ENCODE measurements around the gene PJVK. TPM values are rescaled to one million over a fixed set of nuclear protein-coding genes. Genes with fewer than 3 reads are reported as not detected.
"Not testable (repeated sequence)": the region's sequence is repeated elsewhere in the genome, so short reads cannot be mapped to it uniquely, and the experiment has no call there.

The PJVK gene
- total and polyA plus RNA-seq, 2 donors = 2.8 to 10.9 TPM

DNA sequence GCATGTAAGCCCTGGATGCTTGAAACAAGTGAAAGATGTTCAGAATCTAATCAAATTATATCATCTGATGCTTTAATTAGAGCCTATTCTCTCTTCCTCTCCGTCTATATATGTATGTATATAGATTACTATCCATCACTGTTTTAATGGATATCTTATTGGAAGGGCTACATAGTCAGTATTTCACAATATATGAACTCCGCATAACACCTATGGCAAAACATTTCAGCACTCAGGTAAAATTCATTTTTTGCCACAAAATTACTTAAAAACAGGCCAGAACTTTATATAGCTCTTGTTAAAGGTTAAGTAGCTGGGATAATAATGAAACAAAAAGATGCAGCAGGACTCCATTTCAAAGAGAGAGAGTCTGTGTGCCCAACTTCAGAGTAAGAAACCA is 1.2 kb downstream of the PJVK start:
- H3K36me3 ChIP-seq (ENCODE audit: insufficient read depth) = no peaks in the 10 kb centered on the region
- no peak overlapping the region for H3K27ac ChIP-seq (ENCODE audit: low read depth)
- 95% methylated on average over 2 of the region's 2 CpGs for WGBS
- H3K4me1 ChIP-seq (ENCODE audit: insufficient read depth) = no peaks in the 10 kb centered on the region
- no peak for DNase-seq (ENCODE audit: extremely low spot score)
- no peak overlapping the region for H3K4me3 ChIP-seq (ENCODE audit: low read depth, low read length)

DNA sequence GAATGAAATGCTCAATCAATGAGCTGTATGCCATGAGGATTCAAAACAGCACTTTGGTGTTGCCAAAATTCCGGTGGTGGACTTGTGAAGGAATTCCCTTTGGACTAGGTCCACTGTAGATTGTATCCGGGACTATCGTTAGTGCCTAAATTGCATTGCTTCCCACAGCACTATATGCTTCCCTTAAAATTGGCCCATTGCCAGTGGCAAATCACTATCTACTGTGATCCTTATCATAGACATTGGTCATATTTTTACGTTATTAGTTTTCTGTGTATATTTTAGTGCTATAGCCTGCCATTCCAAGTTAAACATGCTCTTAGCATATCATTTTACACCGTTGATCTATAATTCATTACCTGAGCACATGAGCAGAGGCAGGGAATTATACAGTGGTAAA is 1.7 kb downstream of the PJVK start:
- H3K4me1 ChIP-seq (ENCODE audit: insufficient read depth) = no peaks in the 10 kb centered on the region
- no peak for DNase-seq (ENCODE audit: extremely low spot score)
- no peak overlapping the region for H3K27ac ChIP-seq (ENCODE audit: low read depth)
- H3K36me3 ChIP-seq (ENCODE audit: insufficient read depth) = no peaks in the 10 kb centered on the region
- H3K4me3 ChIP-seq (ENCODE audit: low read depth, low read length) = no peak overlapping the region
- WGBS = 59% methylated on average over 5 of the region's 5 CpGs

DNA sequence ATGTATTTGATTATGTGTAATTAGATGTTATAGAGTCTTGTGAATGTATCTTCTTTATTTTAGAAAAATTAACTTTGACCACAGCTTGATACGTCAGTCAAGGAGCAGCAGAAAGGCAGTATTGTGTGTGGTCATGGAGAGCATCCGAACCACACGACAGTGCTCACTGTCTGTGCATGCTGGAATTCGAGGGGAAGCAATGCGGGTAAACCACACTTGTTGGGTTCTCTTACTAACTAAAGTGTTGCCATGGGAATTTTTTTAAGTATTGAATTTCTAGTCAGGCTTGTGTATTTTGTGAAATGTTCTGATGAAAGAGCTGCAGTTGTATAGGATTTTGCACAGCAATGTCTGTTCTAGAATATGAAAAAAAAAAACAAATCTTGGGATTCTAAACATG is 4.8 kb downstream of the PJVK start:
- 93% methylated on average over 5 of the region's 5 CpGs for WGBS
- Histone ChIP-seq H3K36me3 (ENCODE audit: insufficient read depth) (no peaks in the 10 kb centered on the region), H3K27ac (ENCODE audit: low read depth) (no peak overlapping the region), H3K4me3 (ENCODE audit: low read depth, low read length) (no peak overlapping the region), H3K4me1 (ENCODE audit: insufficient read depth) (no peaks in the 10 kb centered on the region)
- no peak for DNase-seq (ENCODE audit: extremely low spot score)

DNA sequence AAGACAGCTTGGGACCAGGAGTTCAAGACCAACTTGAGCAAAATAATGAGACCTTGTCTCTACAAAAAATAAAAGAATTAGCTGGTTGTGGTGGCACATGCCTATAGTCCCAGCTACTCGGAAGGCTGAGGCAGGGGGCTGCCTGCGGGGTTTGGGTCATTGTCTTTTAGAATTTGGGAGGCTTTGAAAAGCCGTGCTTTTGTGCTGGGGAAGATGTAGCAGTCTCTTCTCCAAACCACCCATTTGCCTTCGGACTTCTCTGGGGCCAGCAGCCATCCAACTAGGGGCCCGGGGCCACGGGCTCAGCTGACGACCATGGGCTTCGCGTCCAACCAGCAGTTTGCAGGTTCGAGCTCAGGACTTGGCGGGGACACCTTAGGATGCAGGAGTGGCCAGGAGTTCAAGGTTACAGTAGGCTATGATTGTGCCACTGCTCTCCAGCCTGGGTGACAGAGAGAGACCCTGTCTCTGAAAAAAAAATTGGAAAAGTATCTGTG is 6.3 kb downstream of the PJVK start:
- no peaks in the 10 kb centered on the region for H3K36me3 ChIP-seq (ENCODE audit: insufficient read depth)
- H3K4me1 ChIP-seq (ENCODE audit: insufficient read depth) = no peaks in the 10 kb centered on the region
- DNase-seq (ENCODE audit: extremely low spot score) = no peak
- no peak overlapping the region for H3K27ac ChIP-seq (ENCODE audit: low read depth)
- 90% methylated on average over 11 of the region's 11 CpGs for WGBS
- no peak overlapping the region for H3K4me3 ChIP-seq (ENCODE audit: low read depth, low read length)

DNA sequence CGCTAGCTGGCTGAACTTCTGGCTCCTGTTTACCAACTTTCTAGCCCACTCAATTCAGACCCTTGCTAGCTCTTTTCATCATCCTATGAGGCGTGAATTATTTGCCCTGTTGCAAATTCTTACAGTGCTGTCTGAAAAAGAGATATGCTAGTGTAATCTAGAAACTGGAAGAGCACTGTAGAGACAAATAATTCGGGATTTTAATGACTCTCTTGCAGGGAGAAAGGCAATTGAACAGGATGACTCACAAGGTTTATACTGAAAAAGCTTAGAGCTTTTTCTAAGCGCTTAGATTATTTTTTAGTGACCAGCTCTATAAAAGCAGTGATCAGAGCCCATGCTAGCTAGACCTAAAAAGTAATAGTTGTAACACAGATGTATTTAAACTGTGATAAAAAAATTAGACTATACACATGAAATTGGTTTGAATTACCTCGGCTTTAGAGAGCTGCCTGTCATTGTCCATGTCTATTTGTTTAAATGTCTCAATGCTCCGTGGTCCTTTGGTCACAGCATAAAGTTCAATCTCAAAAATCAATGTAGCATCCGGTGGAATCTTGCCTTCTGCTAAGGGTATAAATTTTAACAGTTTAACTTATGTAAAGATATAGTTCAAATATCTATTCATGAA is 18.2 kb downstream of the PJVK start:
- Histone ChIP-seq H3K4me1 (ENCODE audit: insufficient read depth) (no peaks in the 10 kb centered on the region), H3K27ac (ENCODE audit: low read depth) (no peak overlapping the region), H3K4me3 (ENCODE audit: low read depth, low read length) (no peak overlapping the region), H3K36me3 (ENCODE audit: insufficient read depth) (no peaks in the 10 kb centered on the region)
- 91% methylated on average over 7 of the region's 7 CpGs for WGBS
- no peak for DNase-seq (ENCODE audit: extremely low spot score)

DNA sequence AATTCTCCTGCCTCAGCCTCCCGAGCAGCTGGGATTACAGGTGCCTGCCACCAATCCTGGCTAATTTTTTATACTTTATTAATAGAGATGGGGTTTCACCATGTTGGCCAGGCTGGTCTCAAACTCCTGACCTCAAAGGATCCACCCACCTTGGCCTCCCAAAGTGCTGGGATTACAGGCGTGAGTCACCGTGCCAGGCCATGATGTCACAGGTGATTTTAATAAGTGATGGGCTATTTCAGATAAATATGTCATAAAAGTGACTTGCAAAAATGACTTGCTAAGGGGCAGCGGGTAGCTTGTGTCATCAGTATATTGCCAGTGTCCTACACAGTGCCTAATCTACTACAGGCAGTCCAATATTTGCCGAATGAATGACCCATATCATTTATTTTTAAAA is 20.1 kb downstream of the PJVK start:
- not testable (repeated sequence) for H3K4me1 ChIP-seq (ENCODE audit: insufficient read depth); DNase-seq (ENCODE audit: extremely low spot score); H3K27ac ChIP-seq (ENCODE audit: low read depth); H3K36me3 ChIP-seq (ENCODE audit: insufficient read depth); H3K4me3 ChIP-seq (ENCODE audit: low read depth, low read length)
- 92% methylated on average over 5 of the region's 5 CpGs for WGBS

DNA sequence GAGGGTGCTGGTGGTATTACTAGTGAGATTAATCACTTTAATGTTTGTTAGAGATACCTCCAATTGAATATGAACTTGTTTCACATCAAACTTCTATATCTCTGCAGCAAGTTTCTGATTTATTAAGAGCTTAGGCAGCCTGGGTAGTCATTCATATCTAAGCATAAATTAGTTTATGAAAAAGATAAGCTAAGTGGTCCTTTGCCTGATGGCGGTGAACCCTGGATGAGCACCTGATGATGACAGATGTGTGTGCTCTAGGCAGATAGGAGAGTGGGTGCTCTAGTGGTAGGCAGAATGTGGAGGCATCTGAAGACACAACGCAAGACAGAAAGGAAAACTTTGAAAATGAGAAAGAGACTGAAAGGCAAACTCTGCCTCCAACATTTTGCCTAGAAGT is 22.2 kb downstream of the PJVK start:
- no peak overlapping the region for H3K27ac ChIP-seq (ENCODE audit: low read depth)

DNA sequence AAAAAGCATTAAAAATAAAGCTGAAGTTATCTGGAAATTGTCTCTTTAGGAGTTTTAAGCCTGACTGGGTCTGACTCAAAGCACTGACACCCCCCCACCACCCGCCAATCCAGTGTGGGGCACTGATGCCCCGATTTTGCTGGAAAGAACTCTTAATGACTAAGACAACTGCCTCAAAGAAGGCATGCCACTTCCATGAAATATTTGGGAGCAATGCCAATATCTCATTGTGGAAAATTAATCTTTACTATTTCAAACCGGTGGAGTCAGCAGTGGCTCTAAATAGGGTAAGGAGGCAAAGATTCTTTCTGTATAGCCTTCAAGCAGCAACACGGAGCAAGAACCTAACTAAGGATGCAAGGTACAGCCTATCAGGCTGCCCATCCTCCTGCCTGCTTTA is 22.8 kb downstream of the PJVK start:
- Histone ChIP-seq H3K4me3 (ENCODE audit: low read depth, low read length) (no peak overlapping the region), H3K27ac (ENCODE audit: low read depth) (no peak overlapping the region), H3K36me3 (ENCODE audit: insufficient read depth) (no peaks in the 10 kb centered on the region), H3K4me1 (ENCODE audit: insufficient read depth) (no peaks in the 10 kb centered on the region)
- DNase-seq (ENCODE audit: extremely low spot score) = no peak
- 54% methylated on average over 4 of the region's 4 CpGs for WGBS

More for the DNA sequence above, 22.2 kb downstream of the PJVK start:
- DNase-seq (ENCODE audit: extremely low spot score) = no peak
- H3K4me1 ChIP-seq (ENCODE audit: insufficient read depth) = no peaks in the 10 kb centered on the region
- no peaks in the 10 kb centered on the region for H3K36me3 ChIP-seq (ENCODE audit: insufficient read depth)
- no peak overlapping the region for H3K4me3 ChIP-seq (ENCODE audit: low read depth, low read length)
- 96% methylated on average over 2 of the region's 2 CpGs for WGBS

DNA sequence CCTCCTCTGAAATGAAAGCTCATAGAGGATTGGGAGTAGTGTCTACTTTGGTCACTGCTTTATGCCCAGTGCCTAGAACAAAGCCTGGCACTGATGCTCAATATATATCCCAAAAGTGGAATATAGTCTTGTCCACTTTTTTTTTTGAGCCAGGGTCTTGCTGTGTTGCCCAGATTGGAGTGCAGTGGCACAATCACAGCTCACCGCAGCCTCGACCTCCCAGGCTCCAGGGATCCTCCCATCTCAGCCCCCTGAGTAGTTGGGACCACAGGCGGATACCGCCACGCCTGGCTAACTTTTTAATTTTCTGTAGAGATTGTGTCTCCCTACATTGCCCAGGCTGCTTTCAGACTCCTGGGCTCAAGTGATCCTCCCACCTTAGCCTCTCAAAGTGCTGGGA is 23.4 kb downstream of the PJVK start:
- H3K4me1 ChIP-seq (ENCODE audit: insufficient read depth) = no peaks in the 10 kb centered on the region
- no peaks in the 10 kb centered on the region for H3K36me3 ChIP-seq (ENCODE audit: insufficient read depth)
- no peak overlapping the region for H3K4me3 ChIP-seq (ENCODE audit: low read depth, low read length)
- WGBS = 96% methylated on average over 5 of the region's 5 CpGs
- no peak for DNase-seq (ENCODE audit: extremely low spot score)
- no peak overlapping the region for H3K27ac ChIP-seq (ENCODE audit: low read depth)

DNA sequence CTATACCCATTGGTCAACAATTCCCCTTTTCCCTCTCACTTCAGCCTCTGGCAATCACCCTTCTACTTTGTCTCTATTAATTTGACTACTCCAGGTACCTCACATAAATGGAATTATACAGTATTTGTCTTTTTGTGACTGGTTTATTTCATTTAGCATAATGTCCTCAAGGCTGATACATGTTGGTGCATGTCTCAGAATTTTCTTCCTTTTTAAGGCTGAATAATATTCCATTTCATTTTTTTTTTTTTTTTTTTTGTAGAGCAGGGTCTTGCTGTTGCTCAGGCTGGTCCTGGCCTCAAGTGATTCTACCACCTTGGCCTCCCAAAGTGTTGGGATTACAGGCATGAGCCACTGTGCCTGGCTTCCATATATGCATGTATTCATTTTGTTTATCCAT is 25.3 kb downstream of the PJVK start:
- DNase-seq (ENCODE audit: extremely low spot score) = no peak
- no peaks in the 10 kb centered on the region for H3K36me3 ChIP-seq (ENCODE audit: insufficient read depth)
- no peak overlapping the region for H3K4me3 ChIP-seq (ENCODE audit: low read depth, low read length)
- no peaks in the 10 kb centered on the region for H3K4me1 ChIP-seq (ENCODE audit: insufficient read depth)
- H3K27ac ChIP-seq (ENCODE audit: low read depth) = no peak overlapping the region

DNA sequence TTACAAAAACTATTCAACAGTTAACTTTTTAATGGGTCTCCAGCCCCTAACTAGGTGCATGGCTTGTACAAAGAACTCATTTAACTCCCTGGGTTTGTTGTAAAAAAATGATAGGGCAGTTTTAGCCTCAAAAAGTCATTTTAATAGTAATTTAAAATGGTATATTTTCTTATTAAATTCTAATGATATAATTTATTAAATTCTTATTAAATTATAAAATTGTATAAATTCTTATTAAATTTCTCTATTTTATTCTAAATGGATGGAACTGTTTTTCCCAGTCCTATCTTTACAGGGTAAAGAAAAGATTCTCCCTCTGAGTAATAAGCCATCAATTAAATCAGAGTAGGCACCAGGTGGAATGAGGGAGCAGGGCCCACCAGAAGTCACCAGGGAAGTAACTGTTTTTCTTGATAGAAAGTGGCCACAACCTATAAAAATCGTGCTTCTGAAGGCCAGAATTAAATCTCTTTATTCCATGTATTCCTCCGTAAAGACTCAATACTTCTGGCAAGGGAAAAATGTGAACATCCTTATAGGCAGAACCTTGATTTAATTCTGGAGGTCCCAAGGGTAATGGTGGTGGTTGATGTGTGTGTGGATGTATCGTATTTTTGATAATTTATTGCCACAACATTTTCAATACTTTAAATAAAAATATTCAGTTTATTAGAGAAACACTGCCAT is 26.4 kb downstream of the PJVK start:
- peak overlapping the region; percentile 50 for H3K4me3 ChIP-seq (ENCODE audit: low read depth, low read length)
- H3K27ac ChIP-seq (ENCODE audit: low read depth) = no peak overlapping the region
- DNase-seq (ENCODE audit: extremely low spot score) = no peak
- 11% methylated on average over 3 of the region's 3 CpGs for WGBS
- no peaks in the 10 kb centered on the region for H3K4me1 ChIP-seq (ENCODE audit: insufficient read depth)
- no peaks in the 10 kb centered on the region for H3K36me3 ChIP-seq (ENCODE audit: insufficient read depth)

DNA sequence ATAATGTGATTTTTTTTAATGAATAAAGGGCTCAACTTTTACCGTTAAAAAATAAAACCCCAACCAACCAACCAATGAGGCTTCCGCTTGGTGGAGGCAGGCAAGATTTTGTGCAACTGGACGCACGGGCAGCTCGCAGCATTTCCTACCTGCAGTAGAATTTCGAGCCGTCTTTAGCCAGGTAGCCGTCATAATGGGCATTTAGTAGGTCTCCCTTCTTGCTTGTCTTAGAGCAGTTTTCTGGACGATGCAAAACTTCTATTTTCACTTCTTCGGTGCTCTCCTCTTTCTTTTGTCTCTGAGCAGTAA is 26.9 kb downstream of the PJVK start:
- no peaks in the 10 kb centered on the region for H3K4me1 ChIP-seq (ENCODE audit: insufficient read depth)
- DNase-seq (ENCODE audit: extremely low spot score) = no peak
- H3K27ac ChIP-seq (ENCODE audit: low read depth) = peak overlapping the region; percentile 66
- H3K36me3 ChIP-seq (ENCODE audit: insufficient read depth) = no peaks in the 10 kb centered on the region
- WGBS = under 1% methylated on average over 10 of the region's 10 CpGs
- peak overlapping the region; percentile 50 for H3K4me3 ChIP-seq (ENCODE audit: low read depth, low read length)

DNA sequence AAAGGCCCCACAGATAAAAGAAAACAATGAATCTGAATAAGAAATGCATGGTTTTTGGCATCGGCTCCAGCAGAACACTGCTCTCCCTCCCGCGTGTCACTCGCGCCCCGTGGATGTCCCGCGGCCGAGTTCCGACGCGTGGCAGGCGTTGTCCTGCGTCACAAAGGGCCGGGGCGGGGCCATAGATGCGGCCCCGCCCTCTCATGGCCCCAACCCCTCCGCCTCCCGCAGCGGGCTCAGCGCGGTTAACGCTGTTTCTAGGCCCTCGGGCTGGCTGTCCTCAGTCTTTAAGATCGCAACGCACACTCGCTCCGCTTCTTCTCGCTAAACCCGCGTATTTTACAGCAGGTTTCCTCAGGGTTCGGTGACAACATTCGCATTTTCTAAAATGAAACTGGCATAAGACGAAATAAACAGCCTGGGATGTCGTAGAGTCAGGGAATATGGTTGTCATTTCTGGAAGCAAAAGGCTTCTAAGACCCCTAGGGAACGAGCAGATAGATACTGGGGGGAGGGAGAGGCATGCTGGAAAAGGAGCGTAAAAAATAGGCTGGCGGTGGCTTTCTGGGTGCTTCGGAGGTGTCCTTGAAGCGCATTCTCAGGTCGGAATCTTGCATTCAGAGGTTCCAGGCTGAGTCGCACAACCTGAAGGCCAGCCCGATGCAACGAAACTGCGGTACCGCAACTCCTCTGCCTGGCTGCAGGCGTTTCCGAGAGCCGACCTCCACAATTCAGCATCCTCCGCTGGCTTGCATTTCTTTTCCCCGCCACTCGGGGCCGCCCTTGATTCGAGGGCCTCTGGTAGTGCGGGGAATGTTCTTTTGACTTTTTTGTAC is 27.5 kb downstream of the PJVK start, which contains the start of gene FKBP7:
FKBP7 (minus strand) TSS at position 162 of the 836 bp plus-strand sequence; CDS start at position 61, 101 bp downstream.
- DNase-seq (ENCODE audit: extremely low spot score) = peak; percentile 80
- 2% methylated on average over 56 of the region's 56 CpGs for WGBS
- H3K4me1 ChIP-seq (ENCODE audit: insufficient read depth) = no peaks in the 10 kb centered on the region

DNA sequence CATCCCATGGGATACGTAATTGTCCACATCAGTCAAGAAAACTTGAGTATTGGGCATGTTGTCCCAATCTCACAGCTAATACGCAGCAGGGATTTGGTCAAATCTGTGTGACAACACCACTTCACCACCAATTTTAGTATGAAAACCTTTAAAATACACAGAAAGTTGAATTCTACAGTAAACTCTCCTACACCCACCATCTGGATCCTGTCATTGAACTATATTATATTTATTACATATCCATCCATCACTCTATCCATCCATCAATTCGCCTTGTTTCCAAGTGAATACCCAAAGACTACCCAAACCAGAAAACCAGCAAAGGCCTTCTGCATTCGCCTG is 28.1 kb downstream of the PJVK start:
- WGBS = 60% methylated on average over 4 of the region's 4 CpGs
- Histone ChIP-seq H3K27ac (ENCODE audit: low read depth) (peak overlapping the region; percentile 88), H3K4me3 (ENCODE audit: low read depth, low read length) (no peak overlapping the region), H3K36me3 (ENCODE audit: insufficient read depth) (no peaks in the 10 kb centered on the region), H3K4me1 (ENCODE audit: insufficient read depth) (no peaks in the 10 kb centered on the region)
- no peak for DNase-seq (ENCODE audit: extremely low spot score)

More for the DNA sequence above, 27.5 kb downstream of the PJVK start, which contains the start of gene FKBP7:
- H3K36me3 ChIP-seq (ENCODE audit: insufficient read depth) = no peaks in the 10 kb centered on the region
- peak within 1 kb of the TSS; percentile 88 for H3K27ac ChIP-seq (ENCODE audit: low read depth)
- H3K4me3 ChIP-seq (ENCODE audit: low read depth, low read length) = peak within 1 kb of the TSS; percentile 50

Measured in urinary bladder (tissue), 4 donors.